RCC 7860 (cell line): ENCODE data around the gene ARHGAP25.

ENCODE experiments used
- DNase-seq: peaks from one replicate; pipeline ENCODE4 v3.0.0-alpha.2; 2015; ENCODE audit warnings: low spot score
- FAIRE-seq: peaks from 2 replicates; lab custom pipeline; 2012; peaks lifted over from hg19 to GRCh38; lab: Jason Lieb, UNC

The ARHGAP25 gene

DNA sequence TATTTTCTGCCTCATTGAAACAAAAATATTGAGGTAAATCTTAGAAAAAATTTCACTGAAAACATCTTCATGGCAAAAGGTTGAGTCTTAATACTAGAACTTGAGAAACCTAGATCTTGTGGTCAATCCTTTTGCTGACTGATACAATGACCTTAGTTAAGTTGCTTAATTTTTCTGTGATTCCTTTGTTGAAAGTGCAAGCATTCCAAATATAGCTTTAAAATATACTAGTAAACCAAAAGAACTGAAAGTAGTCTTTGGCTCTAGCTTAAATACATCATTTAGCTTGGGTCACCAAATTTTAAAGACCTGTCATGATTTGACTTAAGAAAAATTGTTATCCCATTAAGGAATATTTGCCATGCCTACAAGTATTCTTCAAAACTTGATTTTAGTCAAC is 119.9 kb downstream of the ARHGAP25 start:
- DNase-seq (no peak), FAIRE-seq (no peak)

DNA sequence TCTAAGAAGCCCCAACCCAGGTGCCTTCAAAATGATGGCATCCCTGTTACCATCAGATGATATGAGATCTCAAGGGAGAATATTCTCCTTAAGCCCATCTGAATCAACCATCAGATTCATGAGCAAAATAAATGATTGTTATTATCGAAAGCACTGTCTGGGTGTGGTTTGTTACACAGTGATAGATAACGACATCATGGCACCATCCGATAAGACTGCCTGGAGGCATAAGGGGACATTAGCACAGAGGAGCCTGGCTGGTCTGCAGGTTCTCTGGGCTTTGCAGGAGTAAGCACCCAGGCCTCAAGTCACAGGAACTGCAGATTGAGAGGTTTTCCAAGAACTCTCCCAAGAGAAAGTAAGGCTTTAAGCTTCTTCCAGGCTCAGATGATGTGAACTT is 120.9 kb downstream of the ARHGAP25 start:
- DNase-seq (no peak), FAIRE-seq (no peak)

DNA sequence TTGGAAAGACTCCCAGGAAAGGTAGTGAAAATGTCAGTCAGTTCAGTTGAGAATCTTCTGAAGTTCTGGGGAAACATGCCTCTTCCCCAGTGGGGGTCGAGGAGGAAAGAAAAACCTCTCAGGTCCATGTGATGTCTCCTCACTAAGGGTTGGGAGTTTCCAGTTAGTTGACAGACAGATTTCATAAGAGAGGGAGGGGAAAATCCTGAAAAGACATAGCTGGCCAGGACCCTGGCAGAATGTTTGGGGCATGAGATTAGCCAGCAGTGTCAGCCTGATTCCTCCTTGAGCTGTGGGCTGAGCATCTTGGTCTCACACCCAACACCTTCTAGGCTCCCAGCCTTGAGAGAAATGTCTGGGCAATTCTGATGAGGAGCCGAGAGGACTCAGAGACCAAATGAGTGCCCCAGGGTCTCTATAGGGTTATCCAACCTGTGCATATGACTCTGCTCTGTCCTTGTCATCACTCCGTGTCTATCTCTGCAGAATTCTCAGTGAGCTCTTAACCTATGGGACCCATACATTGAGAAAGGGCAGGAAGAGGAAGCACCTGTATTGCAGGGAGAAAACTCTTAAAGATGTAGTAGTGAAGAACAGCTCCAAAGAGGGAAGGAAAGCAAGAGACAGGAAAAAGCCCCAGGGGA is 122.7 kb downstream of the ARHGAP25 start:
- no peak for DNase-seq
- FAIRE-seq = no peak

DNA sequence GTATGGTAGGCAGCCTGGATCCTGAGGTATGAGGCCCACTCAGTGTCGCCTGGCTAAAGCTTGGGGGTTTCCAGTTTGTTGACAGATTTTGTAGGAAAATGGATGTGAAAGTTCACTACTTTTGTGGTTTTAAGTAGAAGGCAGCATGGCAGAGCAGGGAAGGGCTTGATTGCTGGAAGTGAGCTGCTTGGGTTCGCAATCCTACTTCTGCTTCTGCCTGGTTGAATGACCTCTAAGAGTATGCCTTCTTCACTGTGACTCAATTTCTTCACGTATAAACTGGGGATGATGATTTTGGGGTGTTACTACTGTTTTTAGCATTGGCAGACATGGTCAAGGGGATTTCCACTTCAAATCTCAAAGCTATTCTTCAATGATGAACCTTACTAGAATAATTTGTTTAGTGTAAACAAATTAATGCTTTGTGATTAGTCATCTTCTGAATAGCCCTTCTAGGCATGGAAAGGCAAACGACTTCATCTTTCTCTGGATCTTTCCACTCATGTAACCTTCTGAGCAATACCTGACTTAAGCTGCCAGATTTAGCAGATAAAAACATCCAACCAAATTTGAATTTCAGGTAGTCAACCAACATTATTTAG is 123.3 kb downstream of the ARHGAP25 start:
- no peak for DNase-seq
- FAIRE-seq = no peak

DNA sequence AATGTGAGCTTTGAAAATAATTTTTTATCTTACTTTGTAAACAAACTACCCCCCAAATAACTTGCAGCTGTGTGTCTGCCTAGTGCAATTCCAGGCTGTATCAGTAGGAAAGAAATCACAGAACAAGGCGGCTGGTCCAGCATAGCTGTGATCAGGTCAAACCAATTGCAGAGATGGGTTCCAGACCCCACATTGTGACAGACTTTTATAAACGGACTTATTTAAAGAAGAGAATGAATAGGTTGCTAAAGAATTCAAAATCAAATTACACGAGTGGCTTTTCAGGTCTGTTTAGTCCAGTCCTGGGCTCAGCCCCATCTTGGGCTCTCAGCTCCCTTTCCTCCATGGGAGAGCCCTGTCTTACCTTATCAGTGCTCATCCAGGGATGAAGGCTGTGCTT is 125.5 kb downstream of the ARHGAP25 start:
- DNase-seq = no peak
- no peak for FAIRE-seq

DNA sequence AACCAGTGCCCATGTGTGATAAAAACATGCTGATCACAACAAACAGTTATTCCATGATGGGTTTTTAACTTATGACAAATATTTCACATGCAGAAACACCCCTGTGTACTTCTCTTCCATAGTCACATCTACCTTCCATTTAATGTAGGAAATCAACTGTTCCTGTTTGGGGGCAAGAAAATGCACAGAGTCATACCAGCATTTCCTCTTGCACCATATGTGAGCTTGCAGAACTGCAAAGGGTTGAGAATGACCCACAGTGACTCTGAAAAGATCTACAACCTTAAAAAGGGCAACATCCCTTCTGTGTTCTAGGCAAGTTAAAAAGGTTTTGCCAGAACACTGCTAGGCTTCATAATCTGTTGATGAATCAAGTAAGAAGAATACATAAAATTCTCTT is 126.7 kb downstream of the ARHGAP25 start:
- DNase-seq = no peak
- no peak for FAIRE-seq

DNA sequence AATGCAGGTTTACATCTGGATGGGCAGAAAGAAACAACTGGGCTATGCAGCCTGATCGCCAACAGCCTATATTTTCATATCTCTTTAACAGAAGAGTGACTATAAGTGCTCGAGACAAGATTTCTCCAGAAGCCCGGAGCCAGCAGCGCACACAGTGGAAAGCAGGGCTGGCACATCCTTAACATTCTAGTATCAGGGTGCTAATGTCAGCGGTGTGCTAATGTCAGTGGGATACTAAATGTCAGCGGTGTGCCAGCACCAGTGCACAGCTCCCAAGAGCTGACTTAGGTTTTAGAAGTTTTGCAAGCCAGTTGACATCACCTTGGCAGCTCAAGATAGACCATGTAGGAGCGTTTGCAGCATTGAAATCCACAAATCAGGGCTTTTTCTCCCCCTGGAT is 128.3 kb downstream of the ARHGAP25 start:
- DNase-seq (no peak), FAIRE-seq (no peak)

DNA sequence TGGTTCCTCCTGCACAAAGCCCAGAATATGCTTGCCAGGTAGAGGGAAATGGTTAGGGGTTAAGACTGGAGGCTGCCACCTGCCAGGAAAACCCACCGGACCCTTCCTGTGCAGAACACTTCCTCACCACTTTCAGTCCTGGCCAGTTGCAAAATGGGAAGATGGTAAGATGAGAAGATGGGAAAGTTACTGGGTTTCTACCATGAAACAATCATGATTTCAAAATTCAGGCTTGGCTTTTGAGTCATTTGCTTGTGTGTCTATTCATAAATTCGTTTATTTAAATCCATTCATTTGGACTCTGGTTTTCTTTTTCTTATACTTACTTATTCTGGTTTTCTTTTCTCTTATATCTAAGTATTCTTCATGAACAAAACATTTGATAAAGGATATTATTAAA is 129.4 kb downstream of the ARHGAP25 start:
- no peak for DNase-seq
- no peak for FAIRE-seq

DNA sequence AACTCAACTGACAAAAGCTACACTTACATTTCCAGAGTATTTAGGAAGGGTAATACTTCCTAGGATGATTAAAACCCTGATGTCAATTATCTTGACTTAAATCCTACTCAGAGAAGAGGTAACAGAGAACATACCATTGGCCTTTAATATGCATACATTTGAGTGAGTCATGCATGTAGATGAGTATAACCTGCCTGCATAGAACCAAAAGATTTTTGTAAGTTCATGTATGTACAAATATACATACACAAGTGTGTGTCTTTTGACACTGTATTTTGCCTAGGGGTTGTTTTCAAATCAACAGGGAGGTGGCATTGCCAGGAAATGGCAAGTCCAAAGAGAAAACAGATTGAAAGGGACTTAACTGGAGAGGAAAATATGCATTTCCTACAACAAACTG is 130.5 kb downstream of the ARHGAP25 start:
- DNase-seq = no peak

DNA sequence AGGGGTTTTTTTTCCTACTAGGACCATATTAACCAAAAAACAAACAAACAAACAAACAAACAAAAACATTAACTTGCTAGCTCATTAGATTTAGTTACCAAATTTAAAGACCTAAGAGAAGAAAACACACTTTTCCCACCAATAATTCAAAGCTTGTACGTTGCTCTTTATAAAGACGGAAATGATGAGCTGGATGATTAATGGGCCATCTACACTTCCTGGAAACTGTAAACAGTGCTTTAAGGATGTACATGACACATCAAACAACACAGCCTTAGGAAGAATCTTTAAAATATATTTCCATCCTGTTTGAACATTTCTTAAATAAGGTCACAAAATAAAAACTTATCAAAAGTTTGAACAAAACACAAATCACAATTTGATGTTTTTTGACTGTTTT is 135.6 kb downstream of the ARHGAP25 start:
- DNase-seq = no peak
- no peak for FAIRE-seq

More for the DNA sequence above, 130.5 kb downstream of the ARHGAP25 start:
- FAIRE-seq = no peak

DNA sequence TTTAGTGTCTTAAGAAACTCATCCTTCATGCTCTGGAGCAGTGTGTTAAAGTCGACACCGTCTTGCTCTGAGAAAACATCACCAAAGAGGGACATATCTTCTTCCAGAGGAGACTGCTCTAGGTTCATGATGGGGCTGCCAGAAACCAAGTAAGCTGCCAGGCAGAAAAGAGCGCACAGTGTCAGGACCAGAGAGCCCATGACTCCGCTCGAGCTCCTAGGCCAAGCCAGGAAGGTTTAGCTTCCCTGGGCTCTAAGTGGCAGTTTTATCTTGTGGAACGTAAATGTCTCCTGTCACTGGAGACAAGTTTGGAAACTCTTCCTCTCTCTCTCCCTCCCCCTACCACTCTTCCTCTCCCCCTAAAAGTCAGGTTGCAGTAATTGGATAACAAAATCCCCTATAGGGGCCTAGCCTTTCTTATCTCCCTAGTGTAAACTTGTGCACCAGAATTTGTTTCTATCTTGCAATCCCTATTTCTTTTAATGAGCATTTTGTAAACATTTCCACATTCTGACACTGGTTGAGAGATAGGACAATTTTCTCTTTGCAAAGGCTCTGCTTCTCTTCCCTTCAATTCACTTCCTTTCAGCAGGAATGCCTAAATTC is 136.7 kb downstream of the ARHGAP25 start, which contains the start of gene BMP10:
Gene BMP10, minus strand, starts transcription at position 239 of the 606 bp plus-strand sequence. Its CDS starts 39 bp downstream, at position 200.
- FAIRE-seq = no peak
- no peak for DNase-seq
